K562 (cell line): ENCODE results near the gene OST4. TPM values are rescaled to one million over a fixed set of nuclear protein-coding genes. Genes with fewer than 3 reads are reported as not detected.

Experiments
- CBX2 ChIP-seq: fragments of 200-600 bp; sonication (generic); IDR thresholded peaks from one replicate; pipeline ENCODE4 v1.6.1; 2012; ENCODE audit warnings: mild to moderate bottlenecking, low read length, inconsistent platforms; ENCODE audit not compliant: insufficient read depth, poor library complexity, severe bottlenecking
- E2F3 ChIP-seq: fragments of 250-450 bp; sonication (Bioruptor Pico); IDR thresholded peaks from 2 replicates; pipeline ENCODE4 v1.4.0; 2020; ENCODE audit warnings: mild to moderate bottlenecking
- GATAD2A ChIP-seq: fragments of 450-650 bp; IDR thresholded peaks from 2 replicates; pipeline ENCODE4 v1.6.1; 2017
- NCOA2 ChIP-seq, 2 experiments: fragments of 450-650 bp; IDR thresholded peaks; 2 replicates each; pipeline ENCODE4 v1.6.1; 2018; ENCODE audit warnings: mild to moderate bottlenecking in 2 of 2, moderate library complexity in 1 of 2; ENCODE audit not compliant: partially characterized antibody in 2 of 2
- NFE2 ChIP-seq: IDR thresholded peaks from 2 replicates; pipeline ENCODE4 v1.6.1; 2014; ENCODE audit warnings: antibody characterized with exemption, low read depth
- NR2C2 ChIP-seq, 2 experiments: fragments of 200-800 bp in 1 of 2; sonication (Bioruptor generic) in 1 of 2; sonication (generic) in 1 of 2; formaldehyde crosslinking in 1 of 2; IDR thresholded peaks; 2 replicates each; pipeline versions ENCODE4 v1.6.1 to v1.8.0; 2016 to 2022; ENCODE audit warnings: mild to moderate bottlenecking in 1 of 2, missing compliant biosample characterization in 1 of 2, missing genetic modification characterization in 1 of 2, missing genetic modification reagents in 1 of 2
- RBBP5 ChIP-seq: fragments of 200-600 bp; sonication (generic); IDR thresholded peaks from 2 replicates; pipeline ENCODE4 v1.6.1; 2012; ENCODE audit warnings: borderline replicate concordance, mild to moderate bottlenecking, low read length, control low read depth, inconsistent platforms; ENCODE audit not compliant: insufficient read depth, poor library complexity, severe bottlenecking
- SAFB2 ChIP-seq: fragments of 200-400 bp; formaldehyde crosslinking; IDR thresholded peaks from 2 replicates; pipeline ENCODE4 v1.6.1; 2018; ENCODE audit warnings: borderline replicate concordance, low read length, low read depth, moderate library complexity; ENCODE audit not compliant: severe bottlenecking
- TEAD4 ChIP-seq, 2 experiments: sonication (generic) in 1 of 2; formaldehyde crosslinking in 1 of 2; IDR thresholded peaks; 2 replicates each; pipeline versions ENCODE4 v1.6.1 to v1.8.0; 2012 to 2022; ENCODE audit warnings: borderline replicate concordance in 1 of 2, inconsistent platforms in 1 of 2, low read length in 1 of 2, mild to moderate bottlenecking in 1 of 2, missing genetic modification reagents in 1 of 2
- ZNF140 ChIP-seq: fragments of 250-450 bp; sonication (Bioruptor Pico); IDR thresholded peaks from 2 replicates; pipeline ENCODE4 v1.8.0; 2021; ENCODE audit warnings: moderate library complexity, mild to moderate bottlenecking, inconsistent platforms
- ZNF507 ChIP-seq: conservative IDR thresholded peaks from 2 replicates; pipeline ENCODE4 v1.6.1; 2017; ENCODE audit warnings: missing genetic modification characterization, missing compliant biosample characterization
- polyA plus RNA-seq, 8 experiments: library from polyadenylated mRNA; depleted of rRNA in 4 of 8; stranded (reverse) in 5 of 8; unstranded in 3 of 8; fragments of >200 nt; fragmentation: Nextera tagmentation in 2 of 8; fragmentation: Illumina TruSeq in 1 of 8; extraction: Ambion mirVana in 2 of 8; extraction: Trizol in 1 of 8; gene quantifications; 2 replicates each; pipeline versions ENCODE4 v1.2.1 to v1.2.3, GENCODE V29; 2011 to 2014; ENCODE audit warnings: inconsistent platforms in 1 of 8, missing spikeins in 1 of 8
- total RNA-seq, 7 experiments: library from RNA; depleted of rRNA in 6 of 7; stranded (reverse); fragments of >200 nt in 6 of 7; fragmentation: Illumina TruSeq in 2 of 7; extraction: Trizol in 2 of 7; gene quantifications; 2 replicates each; pipeline versions ENCODE4 v1.2.1 to v1.2.3, GENCODE V29; 2011 to 2021; ENCODE audit warnings: low replicate concordance in 1 of 7
- TF ChIP-seq, protein P1 (sequence below): fragments of 450-650 bp; IDR thresholded peaks from 2 replicates; pipeline ENCODE4 v1.6.1; 2016; ENCODE audit warnings: low read depth, mild to moderate bottlenecking, moderate library complexity
- TF ChIP-seq, protein P2 (sequence below): fragments of 450-650 bp; IDR thresholded peaks from 2 replicates; pipeline ENCODE4 v1.6.1; 2017; ENCODE audit warnings: antibody characterized with exemption
- TF ChIP-seq, protein P3 (sequence below): fragments of 450-650 bp; IDR thresholded peaks from 2 replicates; pipeline ENCODE4 v1.6.1; 2016; ENCODE audit warnings: mild to moderate bottlenecking
- TF ChIP-seq, protein P4 (sequence below), 2 experiments: fragments of 450-650 bp in 1 of 2; sonication (generic) in 1 of 2; formaldehyde crosslinking; conservative IDR thresholded peaks; 2 replicates each; pipeline versions ENCODE4 v1.4.0 to v1.8.1; 2020 to 2022; ENCODE audit warnings: mild to moderate bottlenecking in 1 of 2, missing genetic modification reagents in 1 of 2
- TF ChIP-seq, protein P5 (sequence below): fragments of 250-450 bp; sonication (Bioruptor Pico); IDR thresholded peaks from 2 replicates; pipeline ENCODE4 v1.5.0; 2021
- TF ChIP-seq, protein P6 (sequence below): sonication (generic); IDR thresholded peaks from 2 replicates; pipeline ENCODE4 v1.6.1; 2016

OST4 gene
- total and polyA plus RNA-seq, 9 of the 15 experiments (the other 6 are each of a cell fraction or from before 2014, with no cell fraction given), result 186 to 1,155 (median 355) TPM

DNA sequence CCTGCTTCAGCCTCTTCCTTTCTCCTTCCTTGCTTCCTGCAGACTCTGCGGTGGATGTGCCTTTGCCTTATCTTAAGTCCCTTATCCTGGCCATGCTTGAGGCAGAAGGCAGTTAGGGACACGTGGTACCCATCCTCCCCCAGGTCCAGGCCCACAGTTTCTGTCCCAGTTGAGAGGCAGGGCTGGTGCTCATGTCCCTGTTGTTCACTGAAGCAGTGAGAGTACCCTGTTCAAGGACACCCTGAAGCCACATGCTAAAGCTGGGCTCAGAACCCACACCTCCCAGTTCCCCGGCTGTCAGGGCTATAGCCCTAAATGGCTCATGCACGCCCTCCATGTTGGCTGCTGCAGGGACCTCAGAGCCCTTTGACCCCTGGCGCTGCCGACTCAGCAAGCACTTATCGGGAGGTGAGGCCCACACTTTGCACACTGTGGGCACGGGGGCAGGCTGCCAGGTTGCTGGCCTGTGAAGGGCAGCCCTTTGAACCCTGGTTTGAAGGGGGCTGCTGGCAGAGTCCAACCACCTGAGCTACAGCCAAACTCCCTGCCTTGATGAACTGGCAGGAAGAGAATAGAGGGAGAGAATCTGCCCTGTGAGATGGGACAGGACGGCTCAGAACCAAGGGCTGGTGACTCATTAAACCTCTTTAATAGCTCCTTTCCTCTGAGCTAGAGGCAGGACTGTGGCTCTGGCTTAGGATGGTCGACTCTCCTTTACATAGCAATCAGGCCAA, 21.4 kb upstream of the OST4 start (continued):
- TF ChIP-seq RBBP5, result no peak
- TF ChIP-seq CBX2, result no peak
- no peak for TF ChIP-seq ZNF140
- no peak for TF ChIP-seq SAFB2
- TF ChIP-seq NCOA2 (IDR thresholded peaks at IDR 0.05; ENCODE audit: partially characterized antibody in 2 of 2), result no peak
- TF ChIP-seq, protein P1, sequence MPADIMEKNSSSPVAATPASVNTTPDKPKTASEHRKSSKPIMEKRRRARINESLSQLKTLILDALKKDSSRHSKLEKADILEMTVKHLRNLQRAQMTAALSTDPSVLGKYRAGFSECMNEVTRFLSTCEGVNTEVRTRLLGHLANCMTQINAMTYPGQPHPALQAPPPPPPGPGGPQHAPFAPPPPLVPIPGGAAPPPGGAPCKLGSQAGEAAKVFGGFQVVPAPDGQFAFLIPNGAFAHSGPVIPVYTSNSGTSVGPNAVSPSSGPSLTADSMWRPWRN, result peak; percentile 83
- TF ChIP-seq, protein P2, sequence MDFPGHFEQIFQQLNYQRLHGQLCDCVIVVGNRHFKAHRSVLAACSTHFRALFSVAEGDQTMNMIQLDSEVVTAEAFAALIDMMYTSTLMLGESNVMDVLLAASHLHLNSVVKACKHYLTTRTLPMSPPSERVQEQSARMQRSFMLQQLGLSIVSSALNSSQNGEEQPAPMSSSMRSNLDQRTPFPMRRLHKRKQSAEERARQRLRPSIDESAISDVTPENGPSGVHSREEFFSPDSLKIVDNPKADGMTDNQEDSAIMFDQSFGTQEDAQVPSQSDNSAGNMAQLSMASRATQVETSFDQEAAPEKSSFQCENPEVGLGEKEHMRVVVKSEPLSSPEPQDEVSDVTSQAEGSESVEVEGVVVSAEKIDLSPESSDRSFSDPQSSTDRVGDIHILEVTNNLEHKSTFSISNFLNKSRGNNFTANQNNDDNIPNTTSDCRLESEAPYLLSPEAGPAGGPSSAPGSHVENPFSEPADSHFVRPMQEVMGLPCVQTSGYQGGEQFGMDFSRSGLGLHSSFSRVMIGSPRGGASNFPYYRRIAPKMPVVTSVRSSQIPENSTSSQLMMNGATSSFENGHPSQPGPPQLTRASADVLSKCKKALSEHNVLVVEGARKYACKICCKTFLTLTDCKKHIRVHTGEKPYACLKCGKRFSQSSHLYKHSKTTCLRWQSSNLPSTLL, result no peak
- peak; percentile 56 for TF ChIP-seq E2F3 (CRISPR knock-in tag)
- TF ChIP-seq, protein P3, sequence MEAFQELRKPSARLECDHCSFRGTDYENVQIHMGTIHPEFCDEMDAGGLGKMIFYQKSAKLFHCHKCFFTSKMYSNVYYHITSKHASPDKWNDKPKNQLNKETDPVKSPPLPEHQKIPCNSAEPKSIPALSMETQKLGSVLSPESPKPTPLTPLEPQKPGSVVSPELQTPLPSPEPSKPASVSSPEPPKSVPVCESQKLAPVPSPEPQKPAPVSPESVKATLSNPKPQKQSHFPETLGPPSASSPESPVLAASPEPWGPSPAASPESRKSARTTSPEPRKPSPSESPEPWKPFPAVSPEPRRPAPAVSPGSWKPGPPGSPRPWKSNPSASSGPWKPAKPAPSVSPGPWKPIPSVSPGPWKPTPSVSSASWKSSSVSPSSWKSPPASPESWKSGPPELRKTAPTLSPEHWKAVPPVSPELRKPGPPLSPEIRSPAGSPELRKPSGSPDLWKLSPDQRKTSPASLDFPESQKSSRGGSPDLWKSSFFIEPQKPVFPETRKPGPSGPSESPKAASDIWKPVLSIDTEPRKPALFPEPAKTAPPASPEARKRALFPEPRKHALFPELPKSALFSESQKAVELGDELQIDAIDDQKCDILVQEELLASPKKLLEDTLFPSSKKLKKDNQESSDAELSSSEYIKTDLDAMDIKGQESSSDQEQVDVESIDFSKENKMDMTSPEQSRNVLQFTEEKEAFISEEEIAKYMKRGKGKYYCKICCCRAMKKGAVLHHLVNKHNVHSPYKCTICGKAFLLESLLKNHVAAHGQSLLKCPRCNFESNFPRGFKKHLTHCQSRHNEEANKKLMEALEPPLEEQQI, result no peak
- TF ChIP-seq GATAD2A, result peak; percentile 75
- TF ChIP-seq, protein P4, sequence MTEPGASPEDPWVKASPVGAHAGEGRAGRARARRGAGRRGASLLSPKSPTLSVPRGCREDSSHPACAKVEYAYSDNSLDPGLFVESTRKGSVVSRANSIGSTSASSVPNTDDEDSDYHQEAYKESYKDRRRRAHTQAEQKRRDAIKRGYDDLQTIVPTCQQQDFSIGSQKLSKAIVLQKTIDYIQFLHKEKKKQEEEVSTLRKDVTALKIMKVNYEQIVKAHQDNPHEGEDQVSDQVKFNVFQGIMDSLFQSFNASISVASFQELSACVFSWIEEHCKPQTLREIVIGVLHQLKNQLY (CRISPR knock-in tag; conservative IDR thresholded peaks at IDR 0.05), result no peak
- TF ChIP-seq ZNF507, result no peak
- peak; percentile 85 for TF ChIP-seq NR2C2 (CRISPR knock-in tag; IDR thresholded peaks at IDR 0.05)
- TF ChIP-seq NR2C2 (tag; IDR thresholded peaks at IDR 0.05), result peak; percentile 85
- TF ChIP-seq, protein P5, sequence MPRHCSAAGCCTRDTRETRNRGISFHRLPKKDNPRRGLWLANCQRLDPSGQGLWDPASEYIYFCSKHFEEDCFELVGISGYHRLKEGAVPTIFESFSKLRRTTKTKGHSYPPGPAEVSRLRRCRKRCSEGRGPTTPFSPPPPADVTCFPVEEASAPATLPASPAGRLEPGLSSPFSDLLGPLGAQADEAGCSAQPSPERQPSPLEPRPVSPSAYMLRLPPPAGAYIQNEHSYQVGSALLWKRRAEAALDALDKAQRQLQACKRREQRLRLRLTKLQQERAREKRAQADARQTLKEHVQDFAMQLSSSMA (CRISPR knock-in tag), result no peak
- TF ChIP-seq, protein P6, sequence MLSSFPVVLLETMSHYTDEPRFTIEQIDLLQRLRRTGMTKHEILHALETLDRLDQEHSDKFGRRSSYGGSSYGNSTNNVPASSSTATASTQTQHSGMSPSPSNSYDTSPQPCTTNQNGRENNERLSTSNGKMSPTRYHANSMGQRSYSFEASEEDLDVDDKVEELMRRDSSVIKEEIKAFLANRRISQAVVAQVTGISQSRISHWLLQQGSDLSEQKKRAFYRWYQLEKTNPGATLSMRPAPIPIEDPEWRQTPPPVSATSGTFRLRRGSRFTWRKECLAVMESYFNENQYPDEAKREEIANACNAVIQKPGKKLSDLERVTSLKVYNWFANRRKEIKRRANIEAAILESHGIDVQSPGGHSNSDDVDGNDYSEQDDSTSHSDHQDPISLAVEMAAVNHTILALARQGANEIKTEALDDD, result no peak
- no peak for TF ChIP-seq NFE2
- TF ChIP-seq TEAD4 (IDR thresholded peaks at IDR 0.05; ENCODE audit: low read length), result peak; percentile 62
- TF ChIP-seq TEAD4 (CRISPR knock-in tag; IDR thresholded peaks at IDR 0.05; ENCODE audit: borderline replicate concordance), result no peak
